SK-N-SH (cell line): Measurements from ENCODE around the gene TMEM114. TPM values are rescaled to one million over a fixed set of nuclear protein-coding genes. Genes with fewer than 3 reads are reported as not detected.
"Not testable (repeated sequence)": the region's sequence is repeated elsewhere in the genome, so short reads cannot be mapped to it uniquely, and the experiment has no call there.

ENCODE experiments used
- CTCF ChIA-PET: fragments of 300-600, 350-600 bp; formaldehyde crosslinking; extraction: SDS; loops from one replicate; lab custom pipeline; 2021; lab: Yijun Ruan, JAX
- POLR2A ChIA-PET: fragments of 350-600 bp; sonication (Branson Sonifier 250); formaldehyde crosslinking; extraction: SDS; loops from one replicate; lab custom pipeline; 2020; ENCODE audit warnings: antibody characterized with exemption, inconsistent platforms; lab: Yijun Ruan, JAX
- DNase-seq: peaks from one replicate; pipeline ENCODE4 v3.0.0; 2012
- H2AFZ ChIP-seq: fragments of 200-600 bp; sonication (generic); 2 replicates; pipeline ENCODE4 v1.8.1; 2016; ENCODE audit warnings: antibody characterized with exemption, mild to moderate bottlenecking, low read depth
- H3F3A ChIP-seq: fragments of 200-600 bp; sonication (generic); replicated peaks from 2 replicates; pipeline ENCODE3; 2016; ENCODE audit warnings: antibody characterized with exemption, mild to moderate bottlenecking; ENCODE audit not compliant: insufficient read depth
- H3K27ac ChIP-seq, 2 experiments: fragments of 200-500 bp in 1 of 2; fragments of 200-600 bp in 1 of 2; sonication (Bioruptor generic) in 1 of 2; sonication (generic), shearing (Covaris generic) in 1 of 2; 2 replicates each; pipeline versions ENCODE4 v1.5.1 to v1.6.1; 2014 to 2016; ENCODE audit warnings: low read depth in 2 of 2, inconsistent platforms in 1 of 2, low read length in 1 of 2, mild to moderate bottlenecking in 1 of 2, mixed read lengths in 1 of 2
- H3K27me3 ChIP-seq: fragments of 200-600 bp; sonication (generic), shearing (Covaris generic); 2 replicates; pipeline ENCODE4 v1.6.1; 2016; ENCODE audit warnings: mixed run types; ENCODE audit not compliant: insufficient read depth
- H3K36me3 ChIP-seq, 2 experiments: fragments of 200-500 bp in 1 of 2; fragments of 200-600 bp in 1 of 2; sonication (Bioruptor generic) in 1 of 2; sonication (generic) in 1 of 2; replicated peaks in 1 of 2; 2 replicates each; pipeline versions ENCODE3 to v1.5.1; 2014 to 2016; ENCODE audit warnings: low read length in 1 of 2, mild to moderate bottlenecking in 1 of 2; ENCODE audit not compliant: insufficient read depth in 2 of 2, control insufficient read depth in 1 of 2
- H3K4me1 ChIP-seq, 2 experiments: fragments of 200-500 bp in 1 of 2; fragments of 200-600 bp in 1 of 2; sonication (Bioruptor generic) in 1 of 2; sonication (generic), shearing (Covaris generic) in 1 of 2; 2 replicates each; pipeline versions ENCODE4 v1.5.1 to v1.6.1; 2014 to 2016; ENCODE audit warnings: low read depth in 1 of 2, low read length in 1 of 2, mixed run types in 1 of 2; ENCODE audit not compliant: insufficient read depth in 2 of 2, control insufficient read depth in 1 of 2
- H3K4me2 ChIP-seq: fragments of 200-600 bp; sonication (generic), shearing (Covaris generic); 2 replicates; pipeline ENCODE4 v1.6.1; 2017; ENCODE audit warnings: mixed run types
- H3K4me3 ChIP-seq, 2 experiments: fragments of 200-500 bp in 1 of 2; fragments of 200-600 bp in 1 of 2; sonication (Bioruptor generic) in 1 of 2; sonication (generic), shearing (Covaris generic) in 1 of 2; 2 replicates each; pipeline versions ENCODE4 v1.5.1 to v1.8.1; 2014 to 2016; ENCODE audit warnings: low read depth in 2 of 2, inconsistent platforms in 1 of 2, low read length in 1 of 2, mild to moderate bottlenecking in 1 of 2, mixed read lengths in 1 of 2, moderate library complexity in 1 of 2
- H3K79me2 ChIP-seq: fragments of 200-600 bp; sonication (generic); 2 replicates; pipeline ENCODE4 v1.8.1; 2017; ENCODE audit warnings: mild to moderate bottlenecking; ENCODE audit not compliant: insufficient read depth
- H3K9ac ChIP-seq: fragments of 200-600 bp; sonication (generic); 2 replicates; pipeline ENCODE4 v1.6.1; 2017; ENCODE audit warnings: mixed run types
- H3K9me2 ChIP-seq: fragments of 200-600 bp; sonication (generic); 2 replicates; pipeline ENCODE4 v1.6.1; 2017; ENCODE audit warnings: mixed run types
- H3K9me3 ChIP-seq: fragments of 200-600 bp; sonication (generic); 2 replicates; pipeline ENCODE4 v1.6.1; 2017; ENCODE audit warnings: mixed run types, mild to moderate bottlenecking, moderate library complexity
- H4K20me1 ChIP-seq: fragments of 200-600 bp; sonication (generic); 2 replicates; pipeline ENCODE4 v1.6.1; 2017; ENCODE audit warnings: mild to moderate bottlenecking, mixed run types; ENCODE audit not compliant: insufficient read depth
- CHD2 ChIP-seq: fragments of 150-350 bp; IDR thresholded peaks from 2 replicates; pipeline ENCODE4 v1.6.1; 2018; ENCODE audit warnings: low read length; ENCODE audit not compliant: partially characterized antibody
- EP300 ChIP-seq, 2 experiments: IDR thresholded peaks; 2 replicates each; pipeline versions ENCODE4 v1.4.0 to v1.6.1; 2012; ENCODE audit warnings: borderline replicate concordance in 1 of 2, low read depth in 1 of 2, low read length in 1 of 2
- EZH2phosphoT487 ChIP-seq: fragments of 200-600 bp; sonication (generic); IDR thresholded peaks from 2 replicates; pipeline ENCODE4 v1.6.1; 2017; ENCODE audit warnings: low read depth, mixed run types, mild to moderate bottlenecking, antibody characterized with exemption, moderate library complexity, borderline replicate concordance
- FOXM1 ChIP-seq: IDR thresholded peaks from 2 replicates; pipeline ENCODE4 v1.4.0; 2012; ENCODE audit warnings: low read depth, mild to moderate bottlenecking
- GATA2 ChIP-seq: sonication (generic); formaldehyde crosslinking; IDR thresholded peaks from 2 replicates; pipeline ENCODE4 v1.5.0; 2020; ENCODE audit warnings: mild to moderate bottlenecking, missing genetic modification reagents
- JUND ChIP-seq: IDR thresholded peaks from 2 replicates; pipeline ENCODE4 v1.4.0; 2012
- POLR2AphosphoS5 ChIP-seq: IDR thresholded peaks from 2 replicates; pipeline ENCODE4 v1.6.1; 2012; ENCODE audit warnings: low read depth, low read length
- RAD21 ChIP-seq: IDR thresholded peaks from 2 replicates; pipeline ENCODE4 v1.6.1; 2012; ENCODE audit warnings: mild to moderate bottlenecking, low read length
- RCOR1 ChIP-seq: fragments of 150-350 bp; IDR thresholded peaks from 2 replicates; pipeline ENCODE4 v1.6.1; 2017; ENCODE audit warnings: antibody characterized with exemption, low read length
- SIN3A ChIP-seq: IDR thresholded peaks from 2 replicates; pipeline ENCODE4 v1.6.1; 2012; ENCODE audit warnings: low read depth, mild to moderate bottlenecking, low read length, moderate library complexity, borderline replicate concordance
- SMC3 ChIP-seq: IDR thresholded peaks from 2 replicates; pipeline ENCODE4 v1.6.1; 2012; ENCODE audit warnings: low read depth, low read length, improper control_type of control experiment
- YY1 ChIP-seq: IDR thresholded peaks from 2 replicates; pipeline ENCODE4 v1.4.0; 2012; ENCODE audit warnings: low read depth, mild to moderate bottlenecking
- ZBTB33 ChIP-seq: IDR thresholded peaks from 2 replicates; pipeline ENCODE4 v1.4.0; 2012; ENCODE audit warnings: low read depth, borderline replicate concordance
- WGBS: methylation state at CpG from one replicate; pipeline ENCODE4 v1.1.6; 2017; ENCODE audit warnings: low lambda C conversion rate; 5-methylcytosine and 5-hydroxymethylcytosine counted together
- polyA plus RNA-seq, 3 experiments: library from polyadenylated mRNA; depleted of rRNA; stranded (reverse); fragments of >200 nt; gene quantifications; 2 replicates each; pipeline ENCODE4 v1.2.3, GENCODE V29; 2012
- TF ChIP-seq, protein P1 (sequence below): IDR thresholded peaks from 2 replicates; pipeline ENCODE4; 2012
- TF ChIP-seq, protein P2 (sequence below): fragments of 200-600 bp; sonication (generic); IDR thresholded peaks from 2 replicates; pipeline ENCODE4 v1.6.1; 2017; ENCODE audit warnings: antibody characterized with exemption, mild to moderate bottlenecking, moderate library complexity

Gene TMEM114
- polyA plus RNA-seq, 1 of the 3 experiments (the other 2 are of a cell fraction): not detected

DNA sequence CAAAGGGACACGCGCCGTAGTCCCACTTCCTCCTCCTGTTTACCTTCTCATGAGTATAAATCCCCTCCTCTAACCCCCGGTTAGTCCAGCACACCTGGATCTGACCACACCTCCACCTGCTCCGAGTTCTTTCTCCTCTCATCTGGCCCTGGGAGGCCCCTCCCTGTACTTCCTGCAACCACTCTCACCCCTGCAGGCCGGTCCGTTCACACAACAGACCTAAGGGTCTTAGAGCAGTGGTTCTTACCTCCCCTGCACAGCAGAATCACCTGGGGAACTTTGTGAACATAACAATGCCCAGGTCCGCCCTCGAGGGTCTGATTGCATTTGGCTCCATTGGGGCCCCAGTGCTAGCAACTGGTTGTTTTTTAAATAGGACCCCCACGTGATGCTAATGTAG lies 24.8 kb downstream of the TMEM114 start (continued):
- TF ChIP-seq, protein P1, sequence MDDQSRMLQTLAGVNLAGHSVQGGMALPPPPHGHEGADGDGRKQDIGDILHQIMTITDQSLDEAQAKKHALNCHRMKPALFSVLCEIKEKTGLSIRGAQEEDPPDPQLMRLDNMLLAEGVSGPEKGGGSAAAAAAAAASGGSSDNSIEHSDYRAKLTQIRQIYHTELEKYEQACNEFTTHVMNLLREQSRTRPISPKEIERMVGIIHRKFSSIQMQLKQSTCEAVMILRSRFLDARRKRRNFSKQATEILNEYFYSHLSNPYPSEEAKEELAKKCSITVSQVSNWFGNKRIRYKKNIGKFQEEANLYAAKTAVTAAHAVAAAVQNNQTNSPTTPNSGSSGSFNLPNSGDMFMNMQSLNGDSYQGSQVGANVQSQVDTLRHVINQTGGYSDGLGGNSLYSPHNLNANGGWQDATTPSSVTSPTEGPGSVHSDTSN: no peak
- TF ChIP-seq JUND (no peak), RCOR1 (no peak), RAD21 (no peak), GATA2 (CRISPR knock-in tag) (no peak), POLR2AphosphoS5 (no peak), FOXM1 (no peak)

DNA sequence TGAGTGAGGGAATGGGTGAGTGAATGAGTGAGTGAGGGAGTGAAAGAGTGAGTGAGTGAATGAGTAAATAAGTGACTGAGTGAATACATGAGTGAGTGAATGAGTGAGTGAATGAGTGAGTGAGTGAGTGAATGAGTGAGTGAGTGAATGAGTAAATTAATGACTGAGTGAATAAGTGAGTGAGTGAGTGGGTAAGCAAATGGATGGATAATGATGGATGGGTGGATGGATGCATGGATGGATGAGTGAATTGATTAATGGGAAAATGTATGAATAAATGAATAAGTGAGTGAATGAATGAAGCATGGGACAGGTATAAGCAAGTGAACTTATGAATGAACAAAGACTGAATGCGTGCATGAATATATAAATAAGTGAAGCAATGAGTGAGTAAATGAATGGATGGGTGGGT lies 25.4 kb downstream of the TMEM114 start:
- DNase-seq: no peak
- 3% methylated on average over 1 of the region's 1 CpG for WGBS
- TF ChIP-seq FOXM1 (no peak), SIN3A (no peak), SMC3 (no peak), POLR2AphosphoS5 (no peak), YY1 (no peak), ZBTB33 (no peak), EZH2phosphoT487 (no peak), CHD2 (no peak), EP300 (IDR thresholded peaks at IDR 0.05; ENCODE audit: borderline replicate concordance in 1 of 2, low read depth in 1 of 2, low read length in 1 of 2) (no peak)
- TF ChIP-seq, protein P2, sequence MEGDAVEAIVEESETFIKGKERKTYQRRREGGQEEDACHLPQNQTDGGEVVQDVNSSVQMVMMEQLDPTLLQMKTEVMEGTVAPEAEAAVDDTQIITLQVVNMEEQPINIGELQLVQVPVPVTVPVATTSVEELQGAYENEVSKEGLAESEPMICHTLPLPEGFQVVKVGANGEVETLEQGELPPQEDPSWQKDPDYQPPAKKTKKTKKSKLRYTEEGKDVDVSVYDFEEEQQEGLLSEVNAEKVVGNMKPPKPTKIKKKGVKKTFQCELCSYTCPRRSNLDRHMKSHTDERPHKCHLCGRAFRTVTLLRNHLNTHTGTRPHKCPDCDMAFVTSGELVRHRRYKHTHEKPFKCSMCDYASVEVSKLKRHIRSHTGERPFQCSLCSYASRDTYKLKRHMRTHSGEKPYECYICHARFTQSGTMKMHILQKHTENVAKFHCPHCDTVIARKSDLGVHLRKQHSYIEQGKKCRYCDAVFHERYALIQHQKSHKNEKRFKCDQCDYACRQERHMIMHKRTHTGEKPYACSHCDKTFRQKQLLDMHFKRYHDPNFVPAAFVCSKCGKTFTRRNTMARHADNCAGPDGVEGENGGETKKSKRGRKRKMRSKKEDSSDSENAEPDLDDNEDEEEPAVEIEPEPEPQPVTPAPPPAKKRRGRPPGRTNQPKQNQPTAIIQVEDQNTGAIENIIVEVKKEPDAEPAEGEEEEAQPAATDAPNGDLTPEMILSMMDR: no peak
- TF ChIP-seq, all 33 proteins: peak for 0
- peaks cover 28% of the 10 kb centered on the region for H3F3A ChIP-seq
- no peaks in the 10 kb centered on the region for H3K79me2 ChIP-seq
- H3K36me3 ChIP-seq: no peaks in the 10 kb centered on the region
- ChIA-PET POLR2A (no interaction called here), CTCF (no interaction called here)
- no peak overlapping the region for H3K4me2 ChIP-seq
- no peak overlapping the region for H3K27ac ChIP-seq
- H3K27me3 ChIP-seq: no peaks in the 10 kb centered on the region
- H3K9me3 ChIP-seq: no peaks in the 10 kb centered on the region
- H3K4me1 ChIP-seq: peaks cover 0 to 3% of the 10 kb centered on the region in 2 experiments; a peak in 1 of 4 replicates
- H4K20me1 ChIP-seq: no peaks in the 10 kb centered on the region
- H3K9ac ChIP-seq: no peak overlapping the region
- H2AFZ ChIP-seq: no peak overlapping the region
- H3K4me3 ChIP-seq: no peak overlapping the region
- H3K9me2 ChIP-seq: no peaks in the 10 kb centered on the region

DNA sequence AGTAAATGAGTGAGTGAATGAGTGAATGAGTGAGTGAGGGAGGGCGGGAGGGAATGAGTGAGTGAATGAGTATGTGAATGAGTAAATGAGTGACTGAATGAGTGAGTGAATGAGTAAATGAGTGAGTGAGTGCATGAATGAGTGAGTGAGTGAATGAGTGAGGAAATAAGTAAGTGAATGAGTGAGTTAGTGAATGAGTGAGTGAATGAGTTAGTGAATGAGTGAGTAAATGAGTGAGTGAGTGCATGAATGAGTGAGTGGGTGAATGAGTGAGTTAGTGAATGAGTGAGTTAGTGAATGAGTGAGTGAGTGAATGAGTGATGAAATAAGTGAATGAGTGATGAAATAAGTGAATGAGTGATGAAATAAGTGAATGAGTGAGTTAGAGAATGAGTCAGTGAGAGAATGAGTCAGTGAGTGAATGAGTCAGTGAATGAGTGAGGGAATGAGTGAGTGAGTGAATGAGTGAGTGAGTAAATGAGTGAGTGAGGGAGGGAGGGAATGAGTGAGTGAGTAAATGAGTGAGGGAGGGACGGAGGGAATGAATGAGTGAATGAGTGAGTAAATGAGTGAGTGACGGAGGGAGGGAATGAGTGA lies 26.3 kb downstream of the TMEM114 start:
- H3K4me2 ChIP-seq, H2AFZ ChIP-seq, H3K27ac ChIP-seq, H3K9me3 ChIP-seq, CTCF ChIA-PET, POLR2A ChIA-PET, H3K79me2 ChIP-seq, H3K36me3 ChIP-seq, H3K9ac ChIP-seq, H3K27me3 ChIP-seq, H4K20me1 ChIP-seq, H3K4me3 ChIP-seq, H3K9me2 ChIP-seq, DNase-seq, H3K4me1 ChIP-seq: not testable (repeated sequence)
- peaks cover 28% of the 10 kb centered on the region for H3F3A ChIP-seq
- 27% methylated on average over 3 of the region's 3 CpGs for WGBS
